ENCODE measurements around the gene PCSK7.

PCSK7 gene

DNA sequence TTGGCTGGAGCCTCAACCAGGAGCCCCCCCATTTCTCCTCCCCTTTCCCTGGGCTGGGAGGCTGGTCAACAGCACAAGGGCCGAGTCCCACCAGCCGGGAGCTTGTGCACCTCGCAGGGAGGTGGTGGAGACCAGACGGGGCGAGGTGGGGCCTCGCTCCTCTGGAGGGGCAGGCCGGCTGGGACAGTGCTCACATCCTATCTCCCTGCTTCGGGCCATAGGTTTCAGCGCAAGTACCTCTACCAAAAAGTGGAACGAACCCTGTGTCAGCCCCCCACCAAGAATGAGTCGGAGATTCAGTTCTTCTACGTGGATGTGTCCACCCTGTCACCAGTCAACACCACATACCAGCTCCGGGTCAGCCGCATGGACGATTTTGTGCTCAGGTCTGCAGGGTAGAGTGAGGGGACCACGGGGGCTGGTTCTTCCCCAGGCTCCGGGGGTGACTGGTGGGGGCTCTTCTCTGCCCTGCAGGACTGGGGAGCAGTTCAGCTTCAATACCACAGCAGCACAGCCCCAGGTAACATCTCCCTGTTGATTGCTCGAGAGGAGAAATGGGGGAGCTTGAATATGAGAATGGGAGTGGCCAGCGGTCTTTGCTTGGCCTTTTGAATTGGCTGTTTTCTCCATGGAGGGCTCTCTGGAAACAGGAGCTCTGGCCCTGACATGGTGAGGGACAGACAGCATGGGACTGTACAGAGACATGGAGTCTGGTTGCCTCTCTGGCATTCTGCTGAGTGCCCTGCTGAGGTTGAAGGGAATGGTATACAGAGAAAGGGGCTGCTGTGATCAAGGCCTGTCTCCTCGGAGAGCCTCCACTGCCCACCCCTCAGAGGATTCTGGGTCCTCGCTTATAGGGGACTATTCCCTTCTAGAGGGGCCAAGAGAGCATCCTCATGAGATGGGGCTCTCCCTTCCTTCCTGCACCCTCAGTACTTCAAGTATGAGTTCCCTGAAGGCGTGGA, 50.0 kb downstream of the PCSK7 start:
- in situ Hi-C loops (cut with HindIII; ENCODE audit: low sequenced_read_pairs): no loop called here
- H3K4me3 ChIP-seq (ENCODE audit: low read depth, low read length): no peak overlapping the region
- no peak for DNase-seq (ENCODE audit: low read depth)
- TF ChIP-seq CTCF (IDR thresholded peaks at IDR 0.05; ENCODE audit: low read depth, low read length, missing control alignments): no peak

- TF ChIP-seq CTCF (IDR thresholded peaks at IDR 0.05; ENCODE audit: low read depth, low read length, missing control alignments): peak; percentile 50
- in situ Hi-C loops (cut with HindIII; ENCODE audit: low sequenced_read_pairs): no loop called here
- no peak overlapping the region for H3K4me3 ChIP-seq (ENCODE audit: low read depth, low read length)
- DNase-seq (ENCODE audit: low read depth): peak; percentile 36
Observed at GRCh38 chr11:117180661-117181585, 51.0 kb downstream of the PCSK7 start.

DNA sequence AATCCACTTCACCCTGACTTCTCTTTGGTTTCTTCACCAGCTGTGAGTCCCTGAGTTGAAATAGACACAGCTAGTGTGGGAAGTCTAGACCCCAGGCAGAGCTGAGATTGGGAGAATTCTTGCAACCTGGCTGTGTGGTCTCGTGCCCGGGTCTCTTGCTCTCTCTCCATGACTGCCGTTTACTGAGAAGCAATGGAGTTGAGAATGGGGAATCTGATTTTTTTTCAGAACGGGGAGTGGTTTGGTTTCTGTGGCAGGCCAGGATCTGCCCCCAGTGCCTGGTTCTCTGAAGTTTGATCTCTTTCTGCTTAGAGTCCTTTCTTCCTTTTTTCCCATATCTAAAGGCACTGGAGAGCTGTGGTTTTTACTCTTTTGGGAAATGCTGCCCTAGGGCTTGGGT, 51.9 kb downstream of the PCSK7 start:
- peak overlapping the region; percentile 78 for H3K4me3 ChIP-seq (ENCODE audit: low read depth, low read length)
- TF ChIP-seq CTCF (IDR thresholded peaks at IDR 0.05; ENCODE audit: low read depth, low read length, missing control alignments): no peak
- peak; percentile 26 for DNase-seq (ENCODE audit: low read depth)
- in situ Hi-C loops (cut with HindIII; ENCODE audit: low sequenced_read_pairs): no loop called here

- peak overlapping the region; percentile 78 for H3K4me3 ChIP-seq (ENCODE audit: low read depth, low read length)
- in situ Hi-C loops (cut with HindIII; ENCODE audit: low sequenced_read_pairs): no loop called here
- TF ChIP-seq CTCF (IDR thresholded peaks at IDR 0.05; ENCODE audit: low read depth, low read length, missing control alignments): no peak
- peak; percentile 64 for DNase-seq (ENCODE audit: low read depth)
Observed at GRCh38 chr11:117179048-117179999, 52.5 kb downstream of the PCSK7 start.

- no peak for TF ChIP-seq CTCF (IDR thresholded peaks at IDR 0.05; ENCODE audit: low read depth, low read length, missing control alignments)
- H3K4me3 ChIP-seq (ENCODE audit: low read depth, low read length): peak within 1 kb of the TSS; percentile 78
- peak; percentile 87 for DNase-seq (ENCODE audit: low read depth)
- in situ Hi-C loops (cut with HindIII; ENCODE audit: low sequenced_read_pairs): no loop called here
Observed at GRCh38 chr11:117178210-117179034, 53.5 kb downstream of the PCSK7 start, which contains the start of gene SIDT2. Gene SIDT2, plus strand, starts transcription at chr11:117178743. Its CDS starts 521 bp downstream, at chr11:117179264.
